Stimulated activated naive CD8-positive, alpha-beta T cell treated with anti-CD3 and anti-CD28 coated beads, Interleukin-15, Interleukin-2, amounts not matched to agents 100 ng/mL and 50 ng/mL, for 24 hours (primary cell): ENCODE data around the gene TCF12.
A peak's percentile ranks its signal among the peaks of the same experiment; 100 is the strongest.

Experiments
- H3K27ac Mint-ChIP-seq: one replicate; pipeline ENCODE4 v1.8.0; 2021; ENCODE audit warnings: mild to moderate bottlenecking, mixed read lengths
- H3K27me3 Mint-ChIP-seq: one replicate; pipeline ENCODE4 v1.8.0; 2021; ENCODE audit warnings: mixed read lengths
- H3K36me3 Mint-ChIP-seq: one replicate; pipeline ENCODE4 v1.8.0; 2021; ENCODE audit warnings: low read depth, mixed read lengths
- H3K4me1 Mint-ChIP-seq: one replicate; pipeline ENCODE4 v1.8.0; 2021; ENCODE audit warnings: low read depth, mixed read lengths
- H3K4me3 Mint-ChIP-seq: one replicate; pipeline ENCODE4 v1.8.0; 2021; ENCODE audit warnings: mild to moderate bottlenecking, mixed read lengths
- H3K9me3 Mint-ChIP-seq: one replicate; pipeline ENCODE4 v1.8.0; 2021; ENCODE audit warnings: mixed read lengths

Gene TCF12

DNA sequence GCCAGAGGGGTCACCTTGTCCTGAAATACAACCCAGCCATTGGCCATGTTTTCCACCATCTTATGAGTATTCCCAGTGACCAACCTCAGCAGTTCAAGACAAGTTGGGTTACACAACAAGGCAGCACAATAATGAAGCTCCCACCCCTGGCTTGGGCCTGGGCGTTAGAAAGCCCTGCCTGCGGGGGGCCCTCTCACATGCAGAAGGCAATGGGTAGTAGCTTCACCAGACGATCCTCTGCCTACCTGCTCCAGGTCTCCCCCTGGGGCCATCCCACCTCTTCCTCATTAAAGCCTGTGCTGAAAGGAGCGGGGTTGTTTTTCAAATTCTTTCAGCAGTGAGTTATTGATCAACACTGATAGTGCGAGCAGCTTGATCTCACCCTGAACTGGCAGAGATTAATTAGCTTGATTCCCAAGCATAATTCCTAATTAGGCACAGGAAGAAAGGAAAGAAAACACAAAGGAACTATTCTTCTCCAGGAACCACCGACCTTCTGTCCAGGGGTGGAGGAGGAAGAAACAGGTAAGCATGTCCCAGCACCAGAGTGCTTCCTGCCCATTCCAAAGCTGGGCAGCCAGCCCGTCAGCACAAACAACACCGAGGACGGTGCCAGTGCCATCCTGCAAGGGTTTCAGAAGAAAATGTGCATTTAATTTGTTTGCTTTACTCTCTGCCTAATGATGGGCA, 378.2 kb downstream of the TCF12 start:
- Mint-ChIP-seq H3K9me3 (no peaks in the 10 kb centered on the region), H3K36me3 (peaks cover 15% of the 10 kb centered on the region), H3K27ac (no peak overlapping the region), H3K27me3 (no peaks in the 10 kb centered on the region), H3K4me3 (no peak overlapping the region), H3K4me1 (peaks cover 25% of the 10 kb centered on the region)

GRCh38 chr15:57297163-57297593, 378.7 kb downstream of the TCF12 start:
- H3K27ac Mint-ChIP-seq: peak overlapping the region; percentile 1
- peaks cover 25% of the 10 kb centered on the region for H3K4me1 Mint-ChIP-seq

GRCh38 chr15:57297630-57298029, 379.2 kb downstream of the TCF12 start:
- peaks cover 9% of the 10 kb centered on the region for H3K36me3 Mint-ChIP-seq
- H3K9me3 Mint-ChIP-seq: no peaks in the 10 kb centered on the region
- H3K27me3 Mint-ChIP-seq: no peaks in the 10 kb centered on the region
- H3K4me3 Mint-ChIP-seq: no peak overlapping the region
- H3K4me1 Mint-ChIP-seq: peaks cover 25% of the 10 kb centered on the region
- H3K27ac Mint-ChIP-seq: peak overlapping the region; percentile 1

More at GRCh38 chr15:57297163-57297593, 378.7 kb downstream of the TCF12 start:
- H3K27me3 Mint-ChIP-seq: no peaks in the 10 kb centered on the region
- H3K4me3 Mint-ChIP-seq: no peak overlapping the region
- H3K9me3 Mint-ChIP-seq: no peaks in the 10 kb centered on the region
- H3K36me3 Mint-ChIP-seq: peaks cover 14% of the 10 kb centered on the region

- Mint-ChIP-seq H3K9me3 (no peaks in the 10 kb centered on the region), H3K36me3 (peaks cover 5% of the 10 kb centered on the region), H3K4me1 (peaks cover 25% of the 10 kb centered on the region), H3K27me3 (no peaks in the 10 kb centered on the region), H3K4me3 (no peak overlapping the region), H3K27ac (peak overlapping the region; percentile 71)
Measured at GRCh38 chr15:57298204-57298603, 379.8 kb downstream of the TCF12 start.

GRCh38 chr15:57298843-57299550, 380.6 kb downstream of the TCF12 start:
- H3K4me3 Mint-ChIP-seq: no peak overlapping the region
- no peaks in the 10 kb centered on the region for H3K9me3 Mint-ChIP-seq
- peak overlapping the region; percentile 71 for H3K27ac Mint-ChIP-seq

DNA sequence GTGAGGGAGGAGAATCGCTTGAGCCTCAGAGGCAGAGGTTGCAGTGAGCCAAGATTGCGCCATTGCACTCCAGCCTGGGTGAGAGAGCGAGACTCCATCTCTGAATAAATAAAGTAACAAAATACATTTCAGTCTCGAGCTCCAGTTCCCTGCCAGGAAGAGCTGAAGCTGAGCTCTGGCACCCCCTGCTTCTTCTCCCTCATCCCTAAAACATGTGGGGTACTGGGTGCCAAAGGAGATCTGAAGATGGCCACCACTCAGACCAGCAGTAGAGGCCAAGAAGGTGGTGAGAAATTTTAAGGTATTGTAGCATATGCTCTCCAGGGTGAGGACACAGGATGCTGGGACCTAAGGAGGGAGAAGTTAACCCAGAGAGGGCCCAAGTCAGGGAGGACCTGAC, 382.9 kb downstream of the TCF12 start:
- peak overlapping the region; percentile 49 for H3K27ac Mint-ChIP-seq
- no peaks in the 10 kb centered on the region for H3K36me3 Mint-ChIP-seq
- H3K9me3 Mint-ChIP-seq: no peaks in the 10 kb centered on the region
- peak overlapping the region; percentile 69 for H3K4me3 Mint-ChIP-seq
- H3K4me1 Mint-ChIP-seq: peaks cover 32% of the 10 kb centered on the region
- H3K27me3 Mint-ChIP-seq: peaks cover 10% of the 10 kb centered on the region

More at GRCh38 chr15:57298843-57299550, 380.6 kb downstream of the TCF12 start:
- Mint-ChIP-seq H3K4me1 (peaks cover 25% of the 10 kb centered on the region), H3K27me3 (no peaks in the 10 kb centered on the region), H3K36me3 (no peaks in the 10 kb centered on the region)

GRCh38 chr15:57302640-57303257, 384.3 kb downstream of the TCF12 start:
- peaks cover 10% of the 10 kb centered on the region for H3K27me3 Mint-ChIP-seq
- peaks cover 28% of the 10 kb centered on the region for H3K4me1 Mint-ChIP-seq
- H3K36me3 Mint-ChIP-seq: no peaks in the 10 kb centered on the region
- H3K27ac Mint-ChIP-seq: no peak overlapping the region
- H3K4me3 Mint-ChIP-seq: peak overlapping the region; percentile 66
- H3K9me3 Mint-ChIP-seq: no peaks in the 10 kb centered on the region

- H3K4me3 Mint-ChIP-seq: no peak overlapping the region
- H3K9me3 Mint-ChIP-seq: no peaks in the 10 kb centered on the region
- no peak overlapping the region for H3K27ac Mint-ChIP-seq
- H3K36me3 Mint-ChIP-seq: no peaks in the 10 kb centered on the region
- peaks cover 8% of the 10 kb centered on the region for H3K4me1 Mint-ChIP-seq
- H3K27me3 Mint-ChIP-seq: peaks cover 10% of the 10 kb centered on the region
Measured at GRCh38 chr15:57305009-57305408, 386.6 kb downstream of the TCF12 start.

DNA sequence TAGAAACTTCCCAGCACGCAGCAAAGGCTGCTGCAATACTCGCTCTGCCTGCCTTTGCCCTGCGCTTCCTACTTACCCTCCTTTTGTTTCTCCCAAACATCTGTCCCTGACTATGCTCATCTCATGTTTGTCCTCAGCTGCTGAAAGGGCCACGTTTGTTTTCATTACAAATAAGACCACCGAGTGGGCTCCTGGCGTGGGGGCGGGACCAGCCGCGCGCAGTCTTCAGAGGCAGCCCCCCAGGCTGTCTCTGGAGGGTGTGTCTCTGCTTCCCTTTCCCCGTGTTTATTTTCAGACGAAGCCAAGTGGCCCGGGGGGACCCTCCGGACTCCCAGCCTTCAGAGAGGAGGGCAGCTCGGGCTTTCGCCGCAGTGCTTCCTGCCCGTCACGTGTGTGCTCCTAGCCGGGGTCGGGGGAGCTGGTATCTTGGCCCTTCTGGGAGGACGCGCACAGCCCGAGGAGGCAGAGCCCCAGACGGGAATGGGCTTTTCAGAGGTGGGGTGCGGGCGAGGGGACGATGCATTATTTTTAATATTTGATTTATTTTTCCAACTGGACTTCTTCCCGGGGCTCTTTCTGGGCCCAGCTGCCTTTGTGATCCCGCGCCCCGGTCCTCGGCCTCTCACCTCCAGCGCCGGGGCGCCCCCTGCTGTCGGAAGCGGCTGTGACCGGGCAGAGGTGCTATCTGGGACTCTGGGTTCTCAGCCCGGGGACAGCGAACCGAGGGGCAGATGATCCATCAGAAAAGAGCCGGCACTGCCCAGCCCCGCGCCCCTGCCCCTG, 387.9 kb downstream of the TCF12 start:
- Mint-ChIP-seq H3K27me3 (peaks cover 10% of the 10 kb centered on the region), H3K4me1 (peaks cover 7% of the 10 kb centered on the region), H3K27ac (no peak overlapping the region), H3K4me3 (peak overlapping the region; percentile 66), H3K36me3 (no peaks in the 10 kb centered on the region), H3K9me3 (no peaks in the 10 kb centered on the region)

DNA sequence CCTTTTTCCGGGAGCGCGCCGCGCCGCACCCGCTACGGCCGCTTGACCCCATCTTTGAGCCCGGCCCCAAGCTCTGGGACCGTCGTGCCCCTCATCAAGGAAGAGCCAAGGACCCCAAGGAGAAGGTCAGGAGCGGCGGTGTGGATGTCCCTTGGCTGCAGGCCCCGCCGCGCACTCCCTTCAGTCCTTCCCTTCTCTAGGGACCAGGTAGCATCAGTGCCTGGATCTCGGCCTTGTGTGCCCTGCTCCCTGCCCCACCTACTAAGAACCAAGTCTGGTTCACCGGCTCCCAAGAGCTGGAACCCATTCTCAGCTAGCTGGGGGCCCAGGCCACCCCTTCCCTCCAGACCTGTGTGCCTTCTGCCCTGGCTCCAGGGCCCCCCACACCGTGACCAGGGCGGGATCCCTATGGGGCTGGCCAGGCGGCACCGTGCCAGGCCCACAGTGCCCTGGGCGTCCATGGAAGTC, 388.5 kb downstream of the TCF12 start:
- Mint-ChIP-seq H3K36me3 (no peaks in the 10 kb centered on the region), H3K9me3 (no peaks in the 10 kb centered on the region), H3K27me3 (peaks cover 14% of the 10 kb centered on the region), H3K4me1 (peaks cover 7% of the 10 kb centered on the region), H3K4me3 (no peak overlapping the region), H3K27ac (no peak overlapping the region)

DNA sequence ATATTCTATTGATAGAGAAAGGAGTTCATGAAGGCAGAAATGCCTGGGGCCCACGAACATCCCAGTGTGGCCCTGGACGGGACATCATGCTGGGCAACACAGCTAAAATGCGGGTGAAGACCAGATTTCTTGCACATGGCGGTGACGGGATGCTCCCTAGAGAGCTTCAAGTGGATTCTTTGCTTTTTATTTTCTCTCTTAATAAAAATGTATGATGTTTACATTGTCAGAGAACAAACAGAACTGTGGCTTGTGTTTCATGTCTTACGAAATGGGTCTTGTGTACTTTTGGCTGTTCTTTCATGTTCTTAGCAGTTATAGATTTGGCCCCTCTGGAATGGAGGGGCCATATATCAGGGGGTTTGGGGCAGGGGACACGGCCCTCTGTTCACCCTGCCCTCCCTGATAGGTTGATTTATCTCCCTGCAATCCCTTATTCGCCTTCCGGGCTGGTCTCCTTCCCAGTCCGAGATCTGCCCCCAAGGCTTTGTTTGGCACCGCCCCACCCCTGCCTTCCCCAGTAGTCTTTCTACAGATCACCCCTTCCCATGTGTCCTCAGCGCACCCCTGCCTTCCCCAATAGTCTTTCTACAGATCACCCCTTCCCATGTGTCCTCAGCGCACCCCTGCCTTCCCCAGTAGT, 389.2 kb downstream of the TCF12 start:
- Mint-ChIP-seq H3K27me3 (peaks cover 14% of the 10 kb centered on the region), H3K36me3 (no peaks in the 10 kb centered on the region), H3K4me3 (no peak overlapping the region), H3K4me1 (peaks cover 7% of the 10 kb centered on the region), H3K9me3 (no peaks in the 10 kb centered on the region), H3K27ac (no peak overlapping the region)

GRCh38 chr15:57308170-57308545, 389.7 kb downstream of the TCF12 start:
- Mint-ChIP-seq H3K27me3 (peaks cover 14% of the 10 kb centered on the region), H3K4me1 (peaks cover 7% of the 10 kb centered on the region), H3K9me3 (no peaks in the 10 kb centered on the region), H3K36me3 (no peaks in the 10 kb centered on the region), H3K27ac (no peak overlapping the region), H3K4me3 (no peak overlapping the region)

GRCh38 chr15:57309856-57310760, 391.7 kb downstream of the TCF12 start:
- Mint-ChIP-seq H3K4me1 (peaks cover 7% of the 10 kb centered on the region), H3K9me3 (no peaks in the 10 kb centered on the region), H3K27me3 (peaks cover 12% of the 10 kb centered on the region), H3K4me3 (no peak overlapping the region), H3K27ac (no peak overlapping the region), H3K36me3 (no peaks in the 10 kb centered on the region)
